ENCODE results near the gene STOML3. TPM values are rescaled to one million over a fixed set of nuclear protein-coding genes. Genes with fewer than 3 reads are reported as not detected.
A peak's percentile ranks its signal among the peaks of the same experiment; 100 is the strongest.

STOML3 gene
- total RNA-seq, 1 donor from 2014 or later = 0.21 TPM

GRCh38 chr13:39035799-39036198 is 45.2 kb upstream of the STOML3 start:
- TF ChIP-seq EZH2phosphoT487 (IDR thresholded peaks at IDR 0.05) (no peak), EZH2 (IDR thresholded peaks at IDR 0.05) (no peak), CTCF (IDR thresholded peaks at IDR 0.05) (no peak)
- peak overlapping the region; percentile 93 for H3K4me3 Mint-ChIP-seq
- DNase-seq (ENCODE audit: low spot score) = no peak
- no peaks in the 10 kb centered on the region for H3K9me3 Mint-ChIP-seq
- no peaks in the 10 kb centered on the region for H3K27me3 ChIP-seq
- peaks cover 61% of the 10 kb centered on the region for H4K20me1 ChIP-seq (ENCODE audit: low read depth)
- no peak overlapping the region for H3K27ac Mint-ChIP-seq
- peaks cover 30% of the 10 kb centered on the region for H3K4me1 ChIP-seq
- peaks cover 5% of the 10 kb centered on the region for H3K27me3 Mint-ChIP-seq (ENCODE audit: insufficient read depth, low read depth)
- no peaks in the 10 kb centered on the region for H3K36me3 Mint-ChIP-seq
- H3K27ac ChIP-seq = no peak overlapping the region
- H2AFZ ChIP-seq (replicated peaks) = no peak overlapping the region
- peak overlapping the region; percentile 78 for H3K9ac ChIP-seq
- H3F3A ChIP-seq (ENCODE audit: low read depth) = no peaks in the 10 kb centered on the region
- H3K9me3 ChIP-seq (ENCODE audit: low read depth) = no peaks in the 10 kb centered on the region
- H3K4me2 ChIP-seq = peak overlapping the region; percentile 97
- H3K36me3 ChIP-seq = peaks cover 1% of the 10 kb centered on the region
- peaks cover 88% of the 10 kb centered on the region for H3K79me2 ChIP-seq (ENCODE audit: low read depth)
- peak overlapping the region; percentile 94 for H3K4me3 ChIP-seq
- peaks cover 43% of the 10 kb centered on the region for H3K4me1 Mint-ChIP-seq

GRCh38 chr13:39035204-39035603 is 44.6 kb upstream of the STOML3 start:
- H3K4me2 ChIP-seq = peak overlapping the region; percentile 97
- peaks cover 5% of the 10 kb centered on the region for H3K27me3 Mint-ChIP-seq (ENCODE audit: insufficient read depth, low read depth)
- no peaks in the 10 kb centered on the region for H3K9me3 Mint-ChIP-seq
- H3K4me3 Mint-ChIP-seq = peak overlapping the region; percentile 93
- H3F3A ChIP-seq (ENCODE audit: low read depth) = no peaks in the 10 kb centered on the region
- peaks cover 38% of the 10 kb centered on the region for H3K4me1 Mint-ChIP-seq
- DNase-seq (ENCODE audit: low spot score) = no peak
- no peaks in the 10 kb centered on the region for H3K9me3 ChIP-seq (ENCODE audit: low read depth)
- no peak overlapping the region for H2AFZ ChIP-seq (replicated peaks)
- H3K36me3 Mint-ChIP-seq = no peaks in the 10 kb centered on the region
- H4K20me1 ChIP-seq (ENCODE audit: low read depth) = peaks cover 65% of the 10 kb centered on the region
- peaks cover 93% of the 10 kb centered on the region for H3K79me2 ChIP-seq (ENCODE audit: low read depth)
- peaks cover 30% of the 10 kb centered on the region for H3K4me1 ChIP-seq
- no peak overlapping the region for H3K27ac Mint-ChIP-seq
- peak overlapping the region; percentile 94 for H3K4me3 ChIP-seq
- TF ChIP-seq CTCF (IDR thresholded peaks at IDR 0.05) (no peak), EZH2 (IDR thresholded peaks at IDR 0.05) (no peak), EZH2phosphoT487 (IDR thresholded peaks at IDR 0.05) (no peak)
- no peaks in the 10 kb centered on the region for H3K27me3 ChIP-seq
- H3K36me3 ChIP-seq = no peaks in the 10 kb centered on the region
- no peak overlapping the region for H3K9ac ChIP-seq
- H3K27ac ChIP-seq = no peak overlapping the region

- Histone ChIP-seq H3K27ac (no peak overlapping the region), H3K4me2 (peak overlapping the region; percentile 97), H3K4me1 (peaks cover 27% of the 10 kb centered on the region), H2AFZ (replicated peaks) (no peak overlapping the region), H4K20me1 (ENCODE audit: low read depth) (peaks cover 65% of the 10 kb centered on the region), H3K4me3 (peak overlapping the region; percentile 94), H3K9ac (no peak overlapping the region), H3K36me3 (peaks cover 4% of the 10 kb centered on the region), H3F3A (ENCODE audit: low read depth) (no peaks in the 10 kb centered on the region), H3K9me3 (ENCODE audit: low read depth) (no peaks in the 10 kb centered on the region), H3K27me3 (no peaks in the 10 kb centered on the region), H3K79me2 (ENCODE audit: low read depth) (peaks cover 95% of the 10 kb centered on the region)
- Mint-ChIP-seq H3K9me3 (no peaks in the 10 kb centered on the region), H3K27ac (no peak overlapping the region), H3K36me3 (peaks cover 2% of the 10 kb centered on the region), H3K27me3 (ENCODE audit: insufficient read depth, low read depth) (peaks cover 3% of the 10 kb centered on the region), H3K4me3 (no peak overlapping the region), H3K4me1 (peaks cover 31% of the 10 kb centered on the region)
- TF ChIP-seq EZH2phosphoT487 (IDR thresholded peaks at IDR 0.05) = no peak
- no peak for TF ChIP-seq CTCF (IDR thresholded peaks at IDR 0.05)
- no peak for TF ChIP-seq EZH2 (IDR thresholded peaks at IDR 0.05)
- no peak for DNase-seq (ENCODE audit: low spot score)
These were observed 43.5 kb upstream of the STOML3 start for GRCh38 chr13:39034085-39034484.

Measured in neural progenitor cell (in vitro differentiated cells).